H9 (cell line): ENCODE data around the gene C5orf46. TPM values are rescaled to one million over a fixed set of nuclear protein-coding genes. Genes with fewer than 3 reads are reported as not detected.

Source experiments
- DNase-seq: peaks from one replicate; pipeline ENCODE4 v3.0.0-alpha.2; 2017
- H2AFZ ChIP-seq: one replicate; pipeline ENCODE4 v1.6.1; 2013; ENCODE audit warnings: mild to moderate bottlenecking, low read length, control low read depth, moderate library complexity
- H2AK5ac ChIP-seq: 2 replicates; pipeline ENCODE4 v1.6.1; 2013; ENCODE audit warnings: low read length, control low read depth, mixed read lengths; ENCODE audit not compliant: insufficient read length
- H2BK120ac ChIP-seq: one replicate; pipeline ENCODE4 v1.6.1; 2013; ENCODE audit warnings: low read depth, mild to moderate bottlenecking, low read length, control low read depth, inconsistent platforms; ENCODE audit not compliant: poor library complexity, severe bottlenecking
- H2BK12ac ChIP-seq: 2 replicates; pipeline ENCODE4 v1.6.1; 2013; ENCODE audit warnings: low read length, control low read depth, mixed read lengths, low read depth; ENCODE audit not compliant: insufficient read length
- H2BK15ac ChIP-seq: 2 replicates; pipeline ENCODE4 v1.6.1; 2013; ENCODE audit warnings: low read depth, low read length, control low read depth
- H2BK20ac ChIP-seq: one replicate; pipeline ENCODE4 v1.6.1; 2013; ENCODE audit warnings: low read depth, mild to moderate bottlenecking, low read length, control low read depth, inconsistent platforms; ENCODE audit not compliant: poor library complexity, severe bottlenecking
- H2BK5ac ChIP-seq: 2 replicates; pipeline ENCODE4 v1.6.1; 2013; ENCODE audit warnings: low read length, control low read depth, mixed read lengths; ENCODE audit not compliant: insufficient read length
- H3K14ac ChIP-seq: 2 replicates; pipeline ENCODE4 v1.6.1; 2013; ENCODE audit warnings: low read length, control low read depth; ENCODE audit not compliant: insufficient read depth
- H3K18ac ChIP-seq: 2 replicates; pipeline ENCODE4 v1.6.1; 2013; ENCODE audit warnings: low read depth, mild to moderate bottlenecking, mixed read lengths, low read length, control low read depth; ENCODE audit not compliant: insufficient read length
- H3K23ac ChIP-seq: 2 replicates; pipeline ENCODE4 v1.6.1; 2013; ENCODE audit warnings: low read length, control low read depth, mixed read lengths, low read depth; ENCODE audit not compliant: insufficient read length
- H3K23me2 ChIP-seq: 2 replicates; pipeline ENCODE4 v1.6.1; 2013; ENCODE audit warnings: low read depth, mild to moderate bottlenecking, mixed read lengths, low read length, control low read depth; ENCODE audit not compliant: insufficient read length, poor library complexity, severe bottlenecking
- H3K27ac ChIP-seq: 2 replicates; pipeline ENCODE4 v1.5.1; 2013; ENCODE audit warnings: low read length, control low read depth, mixed read lengths, low read depth; ENCODE audit not compliant: insufficient read length
- H3K27me3 ChIP-seq: 2 replicates; pipeline ENCODE4 v1.6.1; 2013; ENCODE audit warnings: low read length, control low read depth, inconsistent platforms; ENCODE audit not compliant: insufficient read depth
- H3K4ac ChIP-seq: 2 replicates; pipeline ENCODE4 v1.6.1; 2013; ENCODE audit warnings: low read depth, mild to moderate bottlenecking, control low read depth, inconsistent platforms, low read length, moderate library complexity
- H3K4me1 ChIP-seq: 2 replicates; pipeline ENCODE4 v1.6.1; 2013; ENCODE audit warnings: low read length, control low read depth, inconsistent platforms; ENCODE audit not compliant: insufficient read depth
- H3K4me2 ChIP-seq: 2 replicates; pipeline ENCODE4 v1.6.1; 2013; ENCODE audit warnings: low read length, control low read depth, mixed read lengths; ENCODE audit not compliant: insufficient read length, insufficient read depth
- H3K56ac ChIP-seq: 2 replicates; pipeline ENCODE4 v1.6.1; 2013; ENCODE audit warnings: low read depth, mild to moderate bottlenecking, mixed read lengths, low read length, control low read depth; ENCODE audit not compliant: insufficient read length
- H3K79me1 ChIP-seq: 2 replicates; pipeline ENCODE4 v1.6.1; 2013; ENCODE audit warnings: low read depth, mild to moderate bottlenecking, moderate library complexity, low read length, control low read depth, inconsistent platforms; ENCODE audit not compliant: insufficient read depth, poor library complexity, severe bottlenecking
- H3K79me2 ChIP-seq: 2 replicates; pipeline ENCODE4 v1.6.1; 2013; ENCODE audit warnings: low read length, control low read depth, inconsistent platforms; ENCODE audit not compliant: insufficient read depth
- H3K9ac ChIP-seq: 2 replicates; pipeline ENCODE4 v1.6.1; 2013; ENCODE audit warnings: low read length, control low read depth, mixed read lengths; ENCODE audit not compliant: insufficient read length; ENCODE audit errors: extremely low read depth
- H3K9me3 ChIP-seq: one replicate; pipeline ENCODE4 v1.6.1; 2013; ENCODE audit warnings: low read depth, low read length, inconsistent platforms; ENCODE audit not compliant: control insufficient read depth
- H3T11ph ChIP-seq: one replicate; pipeline ENCODE4 v1.6.1; 2013; ENCODE audit warnings: mild to moderate bottlenecking, low read length, control low read depth, inconsistent platforms
- H4K20me1 ChIP-seq: one replicate; pipeline ENCODE4 v1.6.1; 2013; ENCODE audit not compliant: control insufficient read depth, insufficient read length, insufficient read depth
- H4K5ac ChIP-seq: 2 replicates; pipeline ENCODE4 v1.6.1; 2013; ENCODE audit warnings: low read depth, mild to moderate bottlenecking, mixed read lengths, low read length, control low read depth; ENCODE audit not compliant: insufficient read length
- H4K8ac ChIP-seq: replicated peaks from 2 replicates; pipeline ENCODE4 v1.6.1; 2013; ENCODE audit warnings: low read length, control low read depth, mixed read lengths, low read depth; ENCODE audit not compliant: insufficient read length
- H4K91ac ChIP-seq: 2 replicates; pipeline ENCODE4 v1.6.1; 2013; ENCODE audit warnings: low read depth, mild to moderate bottlenecking, moderate library complexity, mixed read lengths, low read length, control low read depth; ENCODE audit not compliant: insufficient read length
- H3K27ac Mint-ChIP-seq, 3 experiments: 2 replicates in 2 of 3; 3 replicates in 1 of 3; pipeline ENCODE4 v1.8.0; 2020 to 2021; ENCODE audit warnings: mixed read lengths in 3 of 3, mild to moderate bottlenecking in 1 of 3, moderate library complexity in 1 of 3
- H3K27me3 Mint-ChIP-seq: 2 replicates; pipeline ENCODE4 v1.8.0; 2021; ENCODE audit warnings: low read depth, mild to moderate bottlenecking, moderate library complexity, mixed read lengths
- H3K36me3 Mint-ChIP-seq, 3 experiments: 2 replicates in 2 of 3; 3 replicates in 1 of 3; pipeline ENCODE4 v1.8.0; 2020 to 2021; ENCODE audit warnings: low read depth in 3 of 3, mixed read lengths in 3 of 3; ENCODE audit not compliant: insufficient read depth in 1 of 3
- H3K4me1 Mint-ChIP-seq, 2 experiments: 2 replicates each; pipeline ENCODE4 v1.8.0; 2020; ENCODE audit warnings: mixed read lengths in 2 of 2
- H3K4me3 Mint-ChIP-seq, 2 experiments: 2 replicates in 1 of 2; 3 replicates in 1 of 2; pipeline ENCODE4 v1.8.0; 2020 to 2021; ENCODE audit warnings: mild to moderate bottlenecking in 2 of 2, mixed read lengths in 2 of 2, moderate library complexity in 1 of 2
- H3K9me3 Mint-ChIP-seq, 2 experiments: 2 replicates in 1 of 2; 3 replicates in 1 of 2; pipeline ENCODE4 v1.8.0; 2020; ENCODE audit warnings: mild to moderate bottlenecking in 2 of 2, mixed read lengths in 2 of 2, moderate library complexity in 1 of 2
- CTCF ChIP-seq: fragments of 200-600 bp; sonication (generic); conservative IDR thresholded peaks from 3 replicates; pipeline ENCODE4 v1.8.0; 2021; ENCODE audit warnings: antibody characterized with exemption, mild to moderate bottlenecking
- WGBS: extraction: QIAGEN DNeasy Blood & Tissue Kit; methylation state at CpG from one replicate; pipeline ENCODE4 v1.1.7; 2013; ENCODE audit warnings: missing lambda C conversion rate, low lambda C conversion rate, mixed read lengths; ENCODE audit not compliant: insufficient read length; ENCODE audit errors: extremely low coverage; 5-methylcytosine and 5-hydroxymethylcytosine counted together
- total RNA-seq: library from RNA; stranded (reverse); gene quantifications from 2 replicates; pipeline ENCODE4 v1.2.1, GENCODE V29; 2021

Gene C5orf46
- total RNA-seq, 1 experiment from 2014 or later = not detected

- no peak for TF ChIP-seq CTCF
- H4K8ac ChIP-seq = no peak overlapping the region
- no peak overlapping the region for H3K56ac ChIP-seq
- no peak overlapping the region for H3K4me2 ChIP-seq
- H3K27ac ChIP-seq = no peak overlapping the region
- no peaks in the 10 kb centered on the region for H3K79me1 ChIP-seq
- no peak overlapping the region for H2BK15ac ChIP-seq
- H3K9me3 ChIP-seq = no peaks in the 10 kb centered on the region
- H4K91ac ChIP-seq = no peak overlapping the region
- no peaks in the 10 kb centered on the region for H3K36me3 Mint-ChIP-seq
- no peak overlapping the region for H2BK120ac ChIP-seq
- H3K27ac Mint-ChIP-seq = no peak overlapping the region
- H2BK20ac ChIP-seq = no peak overlapping the region
- H4K20me1 ChIP-seq = no peaks in the 10 kb centered on the region
- no peak overlapping the region for H3T11ph ChIP-seq
- H3K27me3 ChIP-seq = no peaks in the 10 kb centered on the region
- H3K4me1 ChIP-seq = no peaks in the 10 kb centered on the region
- H2BK12ac ChIP-seq = no peak overlapping the region
- no peak overlapping the region for H3K14ac ChIP-seq
- H3K23me2 ChIP-seq = no peaks in the 10 kb centered on the region
- no peak overlapping the region for H3K9ac ChIP-seq
- H3K9me3 Mint-ChIP-seq = no peaks in the 10 kb centered on the region
- no peak overlapping the region for H3K4ac ChIP-seq
- no peak overlapping the region for H3K18ac ChIP-seq
- no peak overlapping the region for H2BK5ac ChIP-seq
- H4K5ac ChIP-seq = no peak overlapping the region
- no CpG with 5 or more reads among the region's 4 CpGs for WGBS
- H2AK5ac ChIP-seq = no peak overlapping the region
- H3K79me2 ChIP-seq = no peaks in the 10 kb centered on the region
- H3K4me3 Mint-ChIP-seq = no peak overlapping the region
- H2AFZ ChIP-seq = no peak overlapping the region
- peaks cover 9% of the 10 kb centered on the region for H3K27me3 Mint-ChIP-seq
- DNase-seq = no peak
- H3K23ac ChIP-seq = no peak overlapping the region
- H3K4me1 Mint-ChIP-seq = peaks cover 2 to 7% of the 10 kb centered on the region in 2 experiments; a peak in 2 of 4 replicates
These were observed 60.7 kb downstream of the C5orf46 start for GRCh38 chr5:147845618-147846017.
